NCI-H2227 treated with DMSO at 0.1 percent for 48 hours (cell line): ENCODE results near the gene MROH8.
A peak's percentile ranks its signal among the peaks of the same experiment; 100 is the strongest.

Experiments
- DNase-seq: peaks from one replicate; lab custom pipeline; 2025; lab: John Stamatoyannopoulos, UW

Gene MROH8

GRCh38 chr20:37198932-37199660 lies 19.7 kb upstream of the MROH8 start:
- no peak for DNase-seq

- DNase-seq, result no peak
These were observed 15.5 kb upstream of the MROH8 start for GRCh38 chr20:37194621-37195417.

GRCh38 chr20:37193821-37194220 lies 14.5 kb upstream of the MROH8 start:
- DNase-seq, result no peak

GRCh38 chr20:37193226-37193625 lies 13.9 kb upstream of the MROH8 start:
- no peak for DNase-seq

GRCh38 chr20:37192137-37192854 lies 12.9 kb upstream of the MROH8 start:
- DNase-seq, result peak; percentile 73

GRCh38 chr20:37190354-37191112 lies 11.2 kb upstream of the MROH8 start:
- DNase-seq, result no peak

GRCh38 chr20:37189416-37190016 lies 10.2 kb upstream of the MROH8 start:
- DNase-seq, result no peak

- DNase-seq, result no peak
These were observed 9.4 kb upstream of the MROH8 start for GRCh38 chr20:37188787-37189186.

- DNase-seq, result no peak
These were observed 6.3 kb upstream of the MROH8 start for GRCh38 chr20:37185686-37186085.

- DNase-seq, result no peak
These were observed 556 bp upstream of the MROH8 start for GRCh38 chr20:37179683-37180524.

GRCh38 chr20:37172836-37173235 lies 6.5 kb downstream of the MROH8 start:
- no peak for DNase-seq

GRCh38 chr20:37166867-37167266 lies 12.5 kb downstream of the MROH8 start:
- no peak for DNase-seq

GRCh38 chr20:37165031-37165430 lies 14.3 kb downstream of the MROH8 start:
- DNase-seq, result no peak

- no peak for DNase-seq
These were observed 15.4 kb downstream of the MROH8 start for GRCh38 chr20:37163832-37164554.

- DNase-seq, result no peak
These were observed 16.7 kb downstream of the MROH8 start for GRCh38 chr20:37162646-37163045.

- DNase-seq, result no peak
These were observed 17.4 kb downstream of the MROH8 start for GRCh38 chr20:37161830-37162549.

- DNase-seq, result no peak
These were observed 18.7 kb downstream of the MROH8 start for GRCh38 chr20:37160683-37161082.

- DNase-seq, result no peak
These were observed 21.1 kb downstream of the MROH8 start for GRCh38 chr20:37158248-37158647.

GRCh38 chr20:37155987-37156386 lies 23.4 kb downstream of the MROH8 start:
- no peak for DNase-seq
